ENCODE measurements around the gene DEPDC7. TPM values are rescaled to one million over a fixed set of nuclear protein-coding genes. Genes with fewer than 3 reads are reported as not detected.

DEPDC7 gene
- total and polyA plus RNA-seq, 4 donors = 7.1 to 64.8 (median 41.5) TPM

DNA sequence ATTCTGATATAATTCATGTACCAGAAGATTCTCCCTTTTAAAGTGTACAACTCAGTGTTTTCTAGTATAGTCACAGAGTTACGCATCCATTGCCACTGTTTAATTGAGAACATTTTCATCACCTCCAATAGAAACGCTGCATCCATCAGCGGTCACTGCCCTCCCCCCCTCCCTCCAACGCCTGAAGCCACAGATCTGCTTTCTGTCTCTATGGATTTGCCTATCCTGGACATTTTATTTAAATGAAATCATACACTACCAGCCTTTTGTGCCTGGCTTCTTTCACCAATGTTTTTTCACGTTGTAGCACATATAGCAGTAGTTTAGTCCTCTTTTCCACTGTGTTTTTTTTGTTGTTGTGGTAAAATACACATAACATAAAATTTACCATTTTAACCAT is 46.5 kb downstream of the DEPDC7 start:
- Histone ChIP-seq H3K4me3 (ENCODE audit: low read depth in 1 of 3, low read length in 3 of 3) (no peak overlapping the region), H3K9ac (ENCODE audit: low read depth in 1 of 2, low read length in 2 of 2) (no peak overlapping the region), H3K27me3 (ENCODE audit: control insufficient read depth in 4 of 4, insufficient read depth in 4 of 4, low read length in 3 of 4) (no peaks in the 10 kb centered on the region), H3K36me3 (ENCODE audit: control insufficient read depth in 4 of 4, insufficient read depth in 3 of 4, low read depth in 1 of 4, low read length in 3 of 4) (peaks cover 0 to 5% (median 0%) of the 10 kb centered on the region in 4 donors), H3K27ac (ENCODE audit: low read depth in 1 of 2, low read length in 2 of 2) (no peak overlapping the region), H3K9me3 (ENCODE audit: control insufficient read depth in 4 of 4, low read length in 3 of 4) (no peaks in the 10 kb centered on the region), H3K4me1 (ENCODE audit: control insufficient read depth in 4 of 4, insufficient read depth in 4 of 4, low read length in 3 of 4) (peaks cover 7 to 26% (median 15%) of the 10 kb centered on the region in 4 donors)
- DNase-seq (ENCODE audit: low spot score) = no peak
- TF ChIP-seq, protein P1, sequence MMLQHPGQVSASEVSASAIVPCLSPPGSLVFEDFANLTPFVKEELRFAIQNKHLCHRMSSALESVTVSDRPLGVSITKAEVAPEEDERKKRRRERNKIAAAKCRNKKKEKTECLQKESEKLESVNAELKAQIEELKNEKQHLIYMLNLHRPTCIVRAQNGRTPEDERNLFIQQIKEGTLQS (IDR thresholded peaks at IDR 0.05) = no peak
- no peak for TF ChIP-seq HNF4A (conservative IDR thresholded peaks at IDR 0.05)
- TF ChIP-seq, protein P2, sequence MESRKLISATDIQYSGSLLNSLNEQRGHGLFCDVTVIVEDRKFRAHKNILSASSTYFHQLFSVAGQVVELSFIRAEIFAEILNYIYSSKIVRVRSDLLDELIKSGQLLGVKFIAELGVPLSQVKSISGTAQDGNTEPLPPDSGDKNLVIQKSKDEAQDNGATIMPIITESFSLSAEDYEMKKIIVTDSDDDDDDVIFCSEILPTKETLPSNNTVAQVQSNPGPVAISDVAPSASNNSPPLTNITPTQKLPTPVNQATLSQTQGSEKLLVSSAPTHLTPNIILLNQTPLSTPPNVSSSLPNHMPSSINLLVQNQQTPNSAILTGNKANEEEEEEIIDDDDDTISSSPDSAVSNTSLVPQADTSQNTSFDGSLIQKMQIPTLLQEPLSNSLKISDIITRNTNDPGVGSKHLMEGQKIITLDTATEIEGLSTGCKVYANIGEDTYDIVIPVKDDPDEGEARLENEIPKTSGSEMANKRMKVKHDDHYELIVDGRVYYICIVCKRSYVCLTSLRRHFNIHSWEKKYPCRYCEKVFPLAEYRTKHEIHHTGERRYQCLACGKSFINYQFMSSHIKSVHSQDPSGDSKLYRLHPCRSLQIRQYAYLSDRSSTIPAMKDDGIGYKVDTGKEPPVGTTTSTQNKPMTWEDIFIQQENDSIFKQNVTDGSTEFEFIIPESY (IDR thresholded peaks at IDR 0.05) = no peak
- no peak for TF ChIP-seq FOXA2 (IDR thresholded peaks at IDR 0.05)
- no peak for TF ChIP-seq EGR1 (IDR thresholded peaks at IDR 0.05; ENCODE audit: low read depth in 2 of 2)
- TF ChIP-seq TAF1 (conservative IDR thresholded peaks at IDR 0.05) = no peak
- no peak for TF ChIP-seq FOXA1 (IDR thresholded peaks at IDR 0.05)
- TF ChIP-seq RXRA (IDR thresholded peaks at IDR 0.05) = no peak
- no peak for TF ChIP-seq SP1 (IDR thresholded peaks at IDR 0.05)
- no peak for TF ChIP-seq NR2F2 (IDR thresholded peaks at IDR 0.05)
- TF ChIP-seq GABPA (IDR thresholded peaks at IDR 0.05 in 1 of 2, conservative IDR thresholded peaks at IDR 0.05 in 1 of 2) = no peak
- TF ChIP-seq, protein P3, sequence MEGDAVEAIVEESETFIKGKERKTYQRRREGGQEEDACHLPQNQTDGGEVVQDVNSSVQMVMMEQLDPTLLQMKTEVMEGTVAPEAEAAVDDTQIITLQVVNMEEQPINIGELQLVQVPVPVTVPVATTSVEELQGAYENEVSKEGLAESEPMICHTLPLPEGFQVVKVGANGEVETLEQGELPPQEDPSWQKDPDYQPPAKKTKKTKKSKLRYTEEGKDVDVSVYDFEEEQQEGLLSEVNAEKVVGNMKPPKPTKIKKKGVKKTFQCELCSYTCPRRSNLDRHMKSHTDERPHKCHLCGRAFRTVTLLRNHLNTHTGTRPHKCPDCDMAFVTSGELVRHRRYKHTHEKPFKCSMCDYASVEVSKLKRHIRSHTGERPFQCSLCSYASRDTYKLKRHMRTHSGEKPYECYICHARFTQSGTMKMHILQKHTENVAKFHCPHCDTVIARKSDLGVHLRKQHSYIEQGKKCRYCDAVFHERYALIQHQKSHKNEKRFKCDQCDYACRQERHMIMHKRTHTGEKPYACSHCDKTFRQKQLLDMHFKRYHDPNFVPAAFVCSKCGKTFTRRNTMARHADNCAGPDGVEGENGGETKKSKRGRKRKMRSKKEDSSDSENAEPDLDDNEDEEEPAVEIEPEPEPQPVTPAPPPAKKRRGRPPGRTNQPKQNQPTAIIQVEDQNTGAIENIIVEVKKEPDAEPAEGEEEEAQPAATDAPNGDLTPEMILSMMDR (IDR thresholded peaks at IDR 0.05; ENCODE audit: low read depth, low read length, missing input control) = no peak
- no peak for TF ChIP-seq HNF4G (IDR thresholded peaks at IDR 0.05)
- 84% methylated on average over 5 of the region's 5 CpGs for WGBS

DNA sequence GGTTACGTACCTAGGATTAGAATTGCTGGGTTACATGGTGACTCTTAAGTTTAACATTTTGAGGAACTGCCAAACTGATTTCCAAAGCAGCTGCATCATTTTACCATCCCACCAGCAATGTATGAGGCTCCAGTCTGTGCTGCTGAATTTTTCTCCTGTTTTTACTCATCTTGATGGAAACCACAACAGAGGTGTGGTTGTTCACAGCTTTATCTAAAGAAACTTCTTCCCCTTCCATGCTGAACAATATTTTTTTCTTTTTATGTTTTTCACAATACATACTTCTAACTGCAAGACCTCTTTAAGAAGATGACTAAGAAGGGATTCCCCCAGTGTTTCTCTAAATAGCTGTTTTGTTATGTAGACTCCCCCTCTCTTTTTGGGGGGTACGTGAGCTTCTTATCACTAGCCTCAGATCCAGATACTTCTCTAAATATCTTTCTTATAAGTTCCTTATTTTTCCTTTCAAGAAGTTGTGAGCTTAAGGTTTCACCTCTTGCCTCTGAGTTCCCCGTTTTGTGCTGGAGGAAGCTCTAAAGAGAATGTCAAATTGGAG is 47.7 kb downstream of the DEPDC7 start:
- no peaks in the 10 kb centered on the region for H3K9me3 ChIP-seq (ENCODE audit: control insufficient read depth in 4 of 4, low read length in 3 of 4)
- DNase-seq (ENCODE audit: low spot score) = no peak
- TF ChIP-seq RXRA (IDR thresholded peaks at IDR 0.05) (no peak), SP1 (IDR thresholded peaks at IDR 0.05) (no peak), HNF4A (conservative IDR thresholded peaks at IDR 0.05) (no peak), JUND (IDR thresholded peaks at IDR 0.05) (no peak), FOXA1 (IDR thresholded peaks at IDR 0.05) (no peak), NR2F2 (IDR thresholded peaks at IDR 0.05) (no peak), YY1 (IDR thresholded peaks at IDR 0.05) (no peak), EGR1 (IDR thresholded peaks at IDR 0.05; ENCODE audit: low read depth in 2 of 2) (no peak), HNF4G (IDR thresholded peaks at IDR 0.05) (no peak)
- TF ChIP-seq, protein P3 (IDR thresholded peaks at IDR 0.05; ENCODE audit: low read depth, low read length, missing input control) = no peak
- TF ChIP-seq, protein P2 (IDR thresholded peaks at IDR 0.05) = no peak
- TF ChIP-seq, protein P4, sequence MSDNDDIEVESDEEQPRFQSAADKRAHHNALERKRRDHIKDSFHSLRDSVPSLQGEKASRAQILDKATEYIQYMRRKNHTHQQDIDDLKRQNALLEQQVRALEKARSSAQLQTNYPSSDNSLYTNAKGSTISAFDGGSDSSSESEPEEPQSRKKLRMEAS (IDR thresholded peaks at IDR 0.05) = no peak
- TF ChIP-seq, protein P5, sequence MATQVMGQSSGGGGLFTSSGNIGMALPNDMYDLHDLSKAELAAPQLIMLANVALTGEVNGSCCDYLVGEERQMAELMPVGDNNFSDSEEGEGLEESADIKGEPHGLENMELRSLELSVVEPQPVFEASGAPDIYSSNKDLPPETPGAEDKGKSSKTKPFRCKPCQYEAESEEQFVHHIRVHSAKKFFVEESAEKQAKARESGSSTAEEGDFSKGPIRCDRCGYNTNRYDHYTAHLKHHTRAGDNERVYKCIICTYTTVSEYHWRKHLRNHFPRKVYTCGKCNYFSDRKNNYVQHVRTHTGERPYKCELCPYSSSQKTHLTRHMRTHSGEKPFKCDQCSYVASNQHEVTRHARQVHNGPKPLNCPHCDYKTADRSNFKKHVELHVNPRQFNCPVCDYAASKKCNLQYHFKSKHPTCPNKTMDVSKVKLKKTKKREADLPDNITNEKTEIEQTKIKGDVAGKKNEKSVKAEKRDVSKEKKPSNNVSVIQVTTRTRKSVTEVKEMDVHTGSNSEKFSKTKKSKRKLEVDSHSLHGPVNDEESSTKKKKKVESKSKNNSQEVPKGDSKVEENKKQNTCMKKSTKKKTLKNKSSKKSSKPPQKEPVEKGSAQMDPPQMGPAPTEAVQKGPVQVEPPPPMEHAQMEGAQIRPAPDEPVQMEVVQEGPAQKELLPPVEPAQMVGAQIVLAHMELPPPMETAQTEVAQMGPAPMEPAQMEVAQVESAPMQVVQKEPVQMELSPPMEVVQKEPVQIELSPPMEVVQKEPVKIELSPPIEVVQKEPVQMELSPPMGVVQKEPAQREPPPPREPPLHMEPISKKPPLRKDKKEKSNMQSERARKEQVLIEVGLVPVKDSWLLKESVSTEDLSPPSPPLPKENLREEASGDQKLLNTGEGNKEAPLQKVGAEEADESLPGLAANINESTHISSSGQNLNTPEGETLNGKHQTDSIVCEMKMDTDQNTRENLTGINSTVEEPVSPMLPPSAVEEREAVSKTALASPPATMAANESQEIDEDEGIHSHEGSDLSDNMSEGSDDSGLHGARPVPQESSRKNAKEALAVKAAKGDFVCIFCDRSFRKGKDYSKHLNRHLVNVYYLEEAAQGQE (IDR thresholded peaks at IDR 0.05) = no peak
- 73% methylated on average over 3 of the region's 3 CpGs for WGBS
- no peak overlapping the region for H3K9ac ChIP-seq (ENCODE audit: low read depth in 1 of 2, low read length in 2 of 2)
- peaks cover 7 to 26% (median 15%) of the 10 kb centered on the region in 4 donors for H3K4me1 ChIP-seq (ENCODE audit: control insufficient read depth in 4 of 4, insufficient read depth in 4 of 4, low read length in 3 of 4)
- peaks cover 0 to 3% (median 2%) of the 10 kb centered on the region in 4 donors for H3K36me3 ChIP-seq (ENCODE audit: control insufficient read depth in 4 of 4, insufficient read depth in 3 of 4, low read depth in 1 of 4, low read length in 3 of 4)
- H3K4me3 ChIP-seq (ENCODE audit: low read depth in 1 of 3, low read length in 3 of 3) = no peak overlapping the region
- H3K27ac ChIP-seq (ENCODE audit: low read depth in 1 of 2, low read length in 2 of 2) = no peak overlapping the region
- H3K27me3 ChIP-seq (ENCODE audit: control insufficient read depth in 4 of 4, insufficient read depth in 4 of 4, low read length in 3 of 4) = no peaks in the 10 kb centered on the region

Data from liver (tissue), 9 donors.